ENCODE data around the gene SLC7A8.

The SLC7A8 gene

DNA sequence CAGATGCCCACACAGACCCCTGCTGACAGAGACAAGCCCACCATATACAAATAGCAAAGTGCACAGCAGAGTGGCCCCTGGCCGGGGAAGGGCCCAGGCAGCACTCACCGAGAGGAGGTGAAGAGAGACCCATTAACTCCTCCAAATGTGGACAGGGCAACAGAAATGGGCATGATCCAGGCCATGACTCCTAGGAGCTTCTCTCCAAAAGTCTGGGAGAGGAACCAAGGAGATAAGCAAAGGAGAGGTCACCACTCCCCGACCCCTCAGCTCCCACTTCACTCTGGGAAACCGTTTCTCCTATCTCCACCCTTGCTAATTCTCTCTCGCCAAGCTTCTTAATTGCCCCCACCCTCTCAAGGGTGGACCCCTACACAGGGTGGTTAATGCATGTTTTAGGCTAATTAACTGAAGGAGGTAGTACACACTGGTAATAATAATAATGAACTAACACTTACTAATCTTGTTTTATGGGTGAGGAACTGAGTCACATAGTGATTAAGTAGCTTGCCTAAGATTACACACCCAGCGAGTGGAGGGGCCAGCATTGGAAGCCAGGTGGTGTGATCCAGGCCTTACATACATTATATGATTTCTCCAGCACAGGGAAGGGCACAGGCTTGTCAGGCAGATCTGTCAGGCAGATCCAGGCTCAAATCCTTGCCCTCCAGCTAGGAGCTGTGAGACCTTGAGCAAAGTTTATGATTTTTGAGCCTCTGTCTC lies 45.5 kb downstream of the SLC7A8 start:
- no peak for TF ChIP-seq CTCF (IDR thresholded peaks at IDR 0.05; ENCODE audit: borderline replicate concordance, insufficient read depth, low read depth, low read length)
- no peak overlapping the region for H3K4me3 ChIP-seq (ENCODE audit: low read depth, low read length)

DNA sequence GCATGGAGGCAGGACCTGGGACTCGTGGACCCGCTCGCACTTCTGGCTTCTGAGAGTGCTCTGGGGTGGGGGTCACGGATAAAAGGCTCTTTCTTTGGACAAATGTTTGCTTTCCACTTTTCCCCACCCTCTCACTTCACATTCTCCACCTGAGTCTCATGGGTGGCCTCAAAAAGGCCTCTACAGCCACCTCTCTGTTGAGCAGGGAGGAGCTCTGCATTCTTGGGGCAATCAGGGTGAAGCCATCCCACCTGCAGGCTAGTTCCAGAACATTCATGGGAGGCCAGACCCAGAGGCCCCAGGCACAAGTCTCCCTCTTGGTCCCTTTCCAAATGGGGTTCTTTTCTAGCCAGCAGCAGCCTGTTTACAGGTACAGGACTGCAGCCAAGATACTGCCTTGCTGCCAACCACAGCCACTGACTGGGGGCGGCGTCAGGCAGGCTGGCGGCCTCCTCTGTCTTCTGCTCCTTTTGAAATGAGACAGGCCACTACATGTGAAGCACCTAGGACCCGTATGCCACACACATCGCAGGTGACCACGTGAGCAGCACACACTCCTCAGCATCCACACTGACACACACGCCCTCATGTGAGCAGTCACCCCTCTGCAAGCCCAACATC lies 46.2 kb downstream of the SLC7A8 start:
- TF ChIP-seq CTCF (IDR thresholded peaks at IDR 0.05; ENCODE audit: borderline replicate concordance, insufficient read depth, low read depth, low read length): no peak
- no peak overlapping the region for H3K4me3 ChIP-seq (ENCODE audit: low read depth, low read length)

DNA sequence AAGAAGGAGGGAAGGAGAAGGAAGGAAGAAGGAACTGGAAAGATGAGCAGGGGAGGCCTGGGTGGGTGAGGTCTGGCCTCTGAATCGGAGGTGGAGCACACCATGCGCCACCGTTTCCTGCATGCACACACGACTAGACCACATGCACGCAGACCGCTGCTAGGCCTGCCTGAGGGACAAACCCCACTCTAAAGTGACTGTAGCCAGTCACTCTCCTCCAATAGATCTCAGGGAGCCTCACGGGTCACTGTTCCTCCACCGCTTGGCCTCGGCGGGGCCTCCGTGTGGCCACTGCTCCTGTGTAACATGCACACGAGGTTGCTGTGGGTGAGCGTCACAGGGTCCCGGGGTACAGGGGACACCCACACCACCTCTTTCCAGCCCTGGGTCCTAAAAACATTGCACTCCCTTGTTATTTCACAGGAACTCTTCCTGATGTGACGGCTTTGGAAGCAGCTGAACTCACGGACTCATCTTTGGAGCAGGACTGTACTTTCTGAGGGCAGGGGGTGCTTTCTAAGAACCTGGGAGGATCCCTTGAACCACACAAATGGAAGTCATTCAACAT lies 46.8 kb downstream of the SLC7A8 start:
- TF ChIP-seq CTCF (IDR thresholded peaks at IDR 0.05; ENCODE audit: borderline replicate concordance, insufficient read depth, low read depth, low read length): no peak

GRCh38 chr14:23132970-23133369 lies 50.5 kb downstream of the SLC7A8 start:
- no peak for TF ChIP-seq CTCF (IDR thresholded peaks at IDR 0.05; ENCODE audit: borderline replicate concordance, insufficient read depth, low read depth, low read length)
- H3K4me3 ChIP-seq (ENCODE audit: low read depth, low read length): no peak overlapping the region

More for the DNA sequence above, 46.8 kb downstream of the SLC7A8 start:
- no peak overlapping the region for H3K4me3 ChIP-seq (ENCODE audit: low read depth, low read length)

- no peak for TF ChIP-seq CTCF (IDR thresholded peaks at IDR 0.05; ENCODE audit: borderline replicate concordance, insufficient read depth, low read depth, low read length)
- H3K4me3 ChIP-seq (ENCODE audit: low read depth, low read length): no peak overlapping the region
Measured at GRCh38 chr14:23131482-23131881, 52.0 kb downstream of the SLC7A8 start.

GRCh38 chr14:23130871-23131270 lies 52.6 kb downstream of the SLC7A8 start:
- no peak for TF ChIP-seq CTCF (IDR thresholded peaks at IDR 0.05; ENCODE audit: borderline replicate concordance, insufficient read depth, low read depth, low read length)
- H3K4me3 ChIP-seq (ENCODE audit: low read depth, low read length): no peak overlapping the region
